Endothelial cell of umbilical vein (primary cell): ENCODE measurements around the gene URI1. TPM values are rescaled to one million over a fixed set of nuclear protein-coding genes. Genes with fewer than 3 reads are reported as not detected.

Source experiments
- BruUV-seq: library from RNA; stranded (reverse); fragments of 400-500 nt; replicated peaks from 2 replicates; lab custom pipeline; 2021; lab: Mats Ljungman, UMichigan
- CTCF ChIA-PET: fragments of 300-600, 350-600 bp; sonication (Branson Sonifier 250); formaldehyde crosslinking; loops from one replicate; lab custom pipeline; 2021; ENCODE audit warnings: antibody characterized with exemption, inconsistent platforms; lab: Charles Lee
- POLR2A ChIA-PET: fragments of 300-600, 350-600 bp; sonication (Branson Sonifier 250); formaldehyde crosslinking; loops from one replicate; lab custom pipeline; 2021; ENCODE audit warnings: antibody characterized with exemption, inconsistent platforms; lab: Charles Lee
- DNase-seq: peaks from one replicate; pipeline ENCODE4 v3.0.0-alpha.2; 2011; ENCODE audit warnings: low read depth, low spot score
- FAIRE-seq: peaks from 2 replicates; lab custom pipeline; 2011; peaks lifted over from hg19 to GRCh38; lab: Jason Lieb, UNC
- H2AFZ ChIP-seq: 2 replicates; pipeline ENCODE4 v1.6.0; 2012; ENCODE audit warnings: low read depth, low read length, control low read depth, inconsistent platforms
- H3K27ac ChIP-seq: 2 replicates; pipeline ENCODE4 v1.5.1; 2011; ENCODE audit warnings: low read depth, mild to moderate bottlenecking, control low read depth, low read length, moderate library complexity; ENCODE audit not compliant: insufficient read depth
- H3K27me3 ChIP-seq, 2 experiments: 2 replicates each; pipeline versions ENCODE4 v1.6.0 to v1.6.1; 2011; ENCODE audit warnings: low read length in 2 of 2, mixed read lengths in 1 of 2; ENCODE audit not compliant: control insufficient read depth in 2 of 2, insufficient read depth in 2 of 2
- H3K36me3 ChIP-seq, 2 experiments: 2 replicates in 1 of 2; 3 replicates in 1 of 2; pipeline ENCODE4 v1.5.1; 2011; ENCODE audit warnings: low read length in 2 of 2, mild to moderate bottlenecking in 1 of 2, moderate library complexity in 1 of 2; ENCODE audit not compliant: control insufficient read depth in 2 of 2, insufficient read depth in 2 of 2; ENCODE audit errors: extremely low read depth in 1 of 2
- H3K4me1 ChIP-seq: 3 replicates; pipeline ENCODE4 v1.5.1; 2011; ENCODE audit warnings: mild to moderate bottlenecking, low read length; ENCODE audit not compliant: control insufficient read depth, insufficient read depth; ENCODE audit errors: extremely low read depth
- H3K4me2 ChIP-seq: 2 replicates; pipeline ENCODE4 v1.6.1; 2011; ENCODE audit warnings: low read length, control low read depth, mixed read lengths; ENCODE audit not compliant: insufficient read depth
- H3K4me3 ChIP-seq, 3 experiments: fragments of 200-600 bp in 1 of 3; sonication (generic), shearing (Covaris generic) in 1 of 3; replicated peaks in 1 of 3; 2 replicates each; pipeline ENCODE4 v1.5.1; 2011 to 2016; ENCODE audit warnings: control low read depth in 3 of 3, low read length in 3 of 3, mild to moderate bottlenecking in 2 of 3, inconsistent platforms in 1 of 3, low read depth in 1 of 3, moderate library complexity in 1 of 3; ENCODE audit not compliant: insufficient read depth in 1 of 3
- H3K79me2 ChIP-seq: 2 replicates; pipeline ENCODE4 v1.6.0; 2012; ENCODE audit warnings: low read length, inconsistent platforms; ENCODE audit not compliant: control insufficient read depth, insufficient read depth
- H3K9ac ChIP-seq: replicated peaks from 2 replicates; pipeline ENCODE3; 2011; ENCODE audit warnings: low read length, control low read depth; ENCODE audit not compliant: insufficient read depth; ENCODE audit errors: extremely low read depth
- H3K9me1 ChIP-seq: replicated peaks from 3 replicates; pipeline ENCODE4 v1.6.0; 2011; ENCODE audit warnings: mild to moderate bottlenecking, low read length; ENCODE audit not compliant: control insufficient read depth, insufficient read depth; ENCODE audit errors: extremely low read depth
- H3K9me3 ChIP-seq: replicated peaks from 2 replicates; pipeline ENCODE4 v1.5.1; 2012; ENCODE audit warnings: low read length, inconsistent platforms; ENCODE audit not compliant: control insufficient read depth, insufficient read depth
- H4K20me1 ChIP-seq: replicated peaks from 2 replicates; pipeline ENCODE3; 2011; ENCODE audit warnings: mild to moderate bottlenecking, low read length; ENCODE audit not compliant: control insufficient read depth, insufficient read depth; ENCODE audit errors: extremely low read depth
- CTCF ChIP-seq, 2 donors: IDR thresholded peaks; 1 replicate in 1 of 2; 2 replicates in 1 of 2; pipeline ENCODE4 v1.5.1; 2011; ENCODE audit warnings: low read length in 2 of 2, mild to moderate bottlenecking in 2 of 2, moderate library complexity in 2 of 2, control low read depth in 1 of 2, inconsistent platforms in 1 of 2, low read depth in 1 of 2; ENCODE audit not compliant: insufficient read depth in 1 of 2; ENCODE audit errors: extremely low read depth in 1 of 2
- EZH2 ChIP-seq: IDR thresholded peaks from 2 replicates; pipeline ENCODE4 v1.6.1; 2012; ENCODE audit warnings: borderline replicate concordance, low read depth, mild to moderate bottlenecking, moderate library complexity, low read length, inconsistent platforms; ENCODE audit not compliant: severe bottlenecking
- FOS ChIP-seq: IDR thresholded peaks from 2 replicates; pipeline ENCODE4 v1.6.1; 2011; ENCODE audit warnings: mild to moderate bottlenecking, low read length, moderate library complexity, borderline replicate concordance; ENCODE audit not compliant: insufficient read depth
- GATA2 ChIP-seq: IDR thresholded peaks from 2 replicates; pipeline ENCODE4 v1.7.0; 2011; ENCODE audit warnings: low read depth, mild to moderate bottlenecking, moderate library complexity, mixed read lengths, low read length; ENCODE audit not compliant: insufficient read length, insufficient read depth
- JUN ChIP-seq: IDR thresholded peaks from 2 replicates; pipeline ENCODE4 v1.6.1; 2011; ENCODE audit warnings: borderline replicate concordance, low read depth; ENCODE audit not compliant: insufficient read length, insufficient read depth
- MAX ChIP-seq: IDR thresholded peaks from 2 replicates; pipeline ENCODE4 v1.6.1; 2011; ENCODE audit not compliant: insufficient read depth, insufficient read length
- MYC ChIP-seq: IDR thresholded peaks from one replicate; pipeline ENCODE4 v1.6.1; 2011; ENCODE audit warnings: mild to moderate bottlenecking, low read depth, low read length
- POLR2A ChIP-seq: IDR thresholded peaks from 2 replicates; pipeline ENCODE4 v1.6.1; 2012; ENCODE audit warnings: low read depth, mild to moderate bottlenecking, control low read depth, low read length
- POLR2AphosphoS5 ChIP-seq: IDR thresholded peaks from 2 replicates; pipeline ENCODE4 v1.6.1; 2012; ENCODE audit warnings: low read depth, mild to moderate bottlenecking, control low read depth, low read length, moderate library complexity; ENCODE audit not compliant: insufficient read depth
- dilution Hi-C: fragments of 300-500 bp; cut with MboI; formaldehyde crosslinking; loops from one replicate; pipeline ENCODE4 v1.15.0; 2019; ENCODE audit warnings: low sequenced_read_pairs; ENCODE audit not compliant: extremely low pct_ligation_motif_present
- intact Hi-C: fragments of 100-400 bp; cut with micrococcal nuclease; formaldehyde crosslinking; loops from one replicate; pipeline ENCODE4 v1.10.0; 2022
- polyA plus RNA-seq, 4 experiments: library from polyadenylated mRNA; depleted of rRNA in 3 of 4; stranded (reverse) in 3 of 4; unstranded in 1 of 4; fragments of >200 nt; gene quantifications; 2 replicates each; pipeline versions ENCODE4 v1.2.1 to v1.2.3, GENCODE V29; 2011 to 2012; ENCODE audit warnings: missing spikeins in 1 of 4
- total RNA-seq: library from RNA; stranded (reverse); gene quantifications from 2 replicates; pipeline ENCODE4 v1.2.3, GENCODE V29; 2021

Gene URI1
- total and polyA plus RNA-seq, 2 donors (not counting 3 experiments of a cell fraction or from before 2014, with no cell fraction given) = 12.8 to 28.9 TPM

GRCh38 chr19:30049846-30050667 is 108.0 kb downstream of the URI1 start:
- Histone ChIP-seq H2AFZ (no peak overlapping the region), H3K9me3 (no peaks in the 10 kb centered on the region), H4K20me1 (no peaks in the 10 kb centered on the region), H3K4me2 (no peak overlapping the region), H3K4me3 (no peak overlapping the region), H3K27ac (no peak overlapping the region), H3K36me3 (no peaks in the 10 kb centered on the region), H3K9ac (no peak overlapping the region), H3K4me1 (no peaks in the 10 kb centered on the region), H3K79me2 (no peaks in the 10 kb centered on the region), H3K9me1 (no peaks in the 10 kb centered on the region), H3K27me3 (no peaks in the 10 kb centered on the region)
- POLR2A ChIA-PET = no interaction called here
- dilution Hi-C loops = no loop called here
- FAIRE-seq = no peak
- BruUV-seq = no TSS peak
- DNase-seq = no peak
- CTCF ChIA-PET = no interaction called here
- TF ChIP-seq POLR2A (no peak), EZH2 (no peak), MAX (no peak), FOS (no peak), CTCF (IDR thresholded peaks at IDR 0.05; ENCODE audit: extremely low read depth in 1 of 2, insufficient read depth in 1 of 2, low read depth in 1 of 2, low read length in 2 of 2) (no peak), GATA2 (no peak), POLR2AphosphoS5 (no peak), MYC (no peak), JUN (no peak)
- intact Hi-C loops = no loop called here
